22Rv1 (cell line): ENCODE results near the gene PNPLA5.

ENCODE experiments used
- ZFX ChIP-seq: fragments of 450-650 bp; IDR thresholded peaks from 2 replicates; pipeline ENCODE4 v1.6.1; 2017; ENCODE audit warnings: antibody characterized with exemption, borderline replicate concordance
- TF ChIP-seq, protein P1 (sequence below): fragments of 450-650 bp; IDR thresholded peaks from 2 replicates; pipeline ENCODE4 v1.5.1; 2017; ENCODE audit warnings: mild to moderate bottlenecking

DNA sequence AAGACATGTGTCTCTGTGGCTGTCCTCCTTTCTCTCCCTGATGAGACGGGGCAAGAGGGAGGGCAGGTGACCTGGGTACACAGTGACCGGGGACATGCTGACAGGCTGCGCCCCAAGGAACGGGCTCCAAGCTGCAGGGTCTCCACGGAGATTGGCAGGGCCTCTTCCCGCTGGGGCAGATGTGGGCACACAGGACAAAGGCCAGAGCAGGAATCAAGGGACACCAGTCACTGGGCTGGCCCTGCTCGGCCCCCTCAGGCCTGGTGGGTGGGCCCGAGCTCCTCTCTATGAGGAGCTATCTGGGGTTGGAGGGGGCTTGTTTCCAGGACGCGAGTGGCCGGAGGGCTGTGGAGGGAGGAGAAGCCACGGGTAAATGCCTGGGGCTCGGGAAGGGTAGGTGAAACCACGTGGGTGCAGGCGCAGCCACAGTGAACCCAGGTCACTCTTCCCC, 11.2 kb downstream of the PNPLA5 start:
- TF ChIP-seq, protein P1, sequence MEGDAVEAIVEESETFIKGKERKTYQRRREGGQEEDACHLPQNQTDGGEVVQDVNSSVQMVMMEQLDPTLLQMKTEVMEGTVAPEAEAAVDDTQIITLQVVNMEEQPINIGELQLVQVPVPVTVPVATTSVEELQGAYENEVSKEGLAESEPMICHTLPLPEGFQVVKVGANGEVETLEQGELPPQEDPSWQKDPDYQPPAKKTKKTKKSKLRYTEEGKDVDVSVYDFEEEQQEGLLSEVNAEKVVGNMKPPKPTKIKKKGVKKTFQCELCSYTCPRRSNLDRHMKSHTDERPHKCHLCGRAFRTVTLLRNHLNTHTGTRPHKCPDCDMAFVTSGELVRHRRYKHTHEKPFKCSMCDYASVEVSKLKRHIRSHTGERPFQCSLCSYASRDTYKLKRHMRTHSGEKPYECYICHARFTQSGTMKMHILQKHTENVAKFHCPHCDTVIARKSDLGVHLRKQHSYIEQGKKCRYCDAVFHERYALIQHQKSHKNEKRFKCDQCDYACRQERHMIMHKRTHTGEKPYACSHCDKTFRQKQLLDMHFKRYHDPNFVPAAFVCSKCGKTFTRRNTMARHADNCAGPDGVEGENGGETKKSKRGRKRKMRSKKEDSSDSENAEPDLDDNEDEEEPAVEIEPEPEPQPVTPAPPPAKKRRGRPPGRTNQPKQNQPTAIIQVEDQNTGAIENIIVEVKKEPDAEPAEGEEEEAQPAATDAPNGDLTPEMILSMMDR: no peak
- no peak for TF ChIP-seq ZFX
